Keratinocyte (primary cell): ENCODE results near the gene TMEM229B.

Source experiments
- CTCF ChIP-seq, 3 experiments: IDR thresholded peaks in 1 of 3; conservative IDR thresholded peaks in 1 of 3; optimal IDR thresholded peaks in 1 of 3; 2 replicates in 2 of 3; 3 replicates in 1 of 3; pipeline versions ENCODE3 to v1.5.1; 2011; ENCODE audit warnings: low read length in 3 of 3, mild to moderate bottlenecking in 3 of 3, moderate library complexity in 2 of 3, control low read depth in 1 of 3, inconsistent platforms in 1 of 3; ENCODE audit not compliant: insufficient read depth in 2 of 3; ENCODE audit errors: extremely low read depth in 1 of 3
- EZH2 ChIP-seq: IDR thresholded peaks from one replicate; pipeline ENCODE4 v1.6.1; 2012; ENCODE audit warnings: inconsistent platforms, mild to moderate bottlenecking, low read length, moderate library complexity

- TF ChIP-seq CTCF (optimal IDR thresholded peaks at IDR 0.05 in 1 of 3, IDR thresholded peaks at IDR 0.05 in 1 of 3, conservative IDR thresholded peaks at IDR 0.05 in 1 of 3; ENCODE audit: extremely low read depth in 1 of 3, insufficient read depth in 2 of 3, low read length in 3 of 3), result no peak
- TF ChIP-seq EZH2, result no peak
Measured at GRCh38 chr14:67490196-67490595, 1.7 kb upstream of the TMEM229B start.
